GM12892 (cell line): ENCODE measurements around the gene ASB9.

Experiments
- POLR2A ChIP-seq: IDR thresholded peaks from 2 replicates; pipeline ENCODE4 v1.6.1; 2011; ENCODE audit warnings: low read depth, low read length, control low read depth
- POLR2AphosphoS5 ChIP-seq: IDR thresholded peaks from 2 replicates; pipeline ENCODE4 v1.6.1; 2011; ENCODE audit warnings: low read depth, low read length, control low read depth
- TAF1 ChIP-seq: IDR thresholded peaks from 2 replicates; pipeline ENCODE4 v1.6.1; 2011; ENCODE audit warnings: low read depth, mild to moderate bottlenecking, control low read depth, low read length, borderline replicate concordance

DNA sequence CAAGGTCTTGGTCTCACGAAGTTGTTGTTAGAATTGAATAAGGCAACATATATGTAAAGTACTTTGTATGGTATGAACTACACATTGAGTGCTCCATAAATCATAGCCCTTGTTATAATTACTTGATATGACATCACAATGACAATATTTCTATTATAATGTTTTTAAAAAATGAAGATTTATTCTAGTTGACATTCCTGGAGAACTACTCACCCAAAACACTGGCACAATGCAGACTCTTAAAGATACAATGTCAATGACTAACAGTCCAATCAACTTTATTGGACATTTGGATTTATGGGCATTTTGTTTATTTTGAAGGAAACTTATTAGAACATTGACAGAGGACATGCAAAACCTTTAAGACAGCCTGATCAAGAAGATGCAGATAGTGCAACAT lies 55.3 kb downstream of the ASB9 start:
- TF ChIP-seq POLR2AphosphoS5 (no peak), POLR2A (no peak), TAF1 (no peak)
